T-helper 2 cell treated with Interferon-gamma antibody and Interleukin-4, amounts not matched to agents 100 ng/mL and 5 ng/mL, for 36 hours (primary cell): ENCODE results near the gene UQCC3. TPM values are rescaled to one million over a fixed set of nuclear protein-coding genes. Genes with fewer than 3 reads are reported as not detected.
"Not testable (repeated sequence)": the region's sequence is repeated elsewhere in the genome, so short reads cannot be mapped to it uniquely, and the experiment has no call there.

Source experiments
- intact Hi-C: fragments of 100-400 bp; cut with micrococcal nuclease; formaldehyde crosslinking; loops from one replicate; pipeline ENCODE4 v1.15.1; 2023
- total RNA-seq: library from RNA; stranded (reverse); gene quantifications from 2 replicates; pipeline ENCODE4 v1.2.3, GENCODE V29; 2022

Gene UQCC3, protein sequence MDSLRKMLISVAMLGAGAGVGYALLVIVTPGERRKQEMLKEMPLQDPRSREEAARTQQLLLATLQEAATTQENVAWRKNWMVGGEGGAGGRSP
- total RNA-seq: 8.7 and 9.2 TPM in 2 replicates

DNA sequence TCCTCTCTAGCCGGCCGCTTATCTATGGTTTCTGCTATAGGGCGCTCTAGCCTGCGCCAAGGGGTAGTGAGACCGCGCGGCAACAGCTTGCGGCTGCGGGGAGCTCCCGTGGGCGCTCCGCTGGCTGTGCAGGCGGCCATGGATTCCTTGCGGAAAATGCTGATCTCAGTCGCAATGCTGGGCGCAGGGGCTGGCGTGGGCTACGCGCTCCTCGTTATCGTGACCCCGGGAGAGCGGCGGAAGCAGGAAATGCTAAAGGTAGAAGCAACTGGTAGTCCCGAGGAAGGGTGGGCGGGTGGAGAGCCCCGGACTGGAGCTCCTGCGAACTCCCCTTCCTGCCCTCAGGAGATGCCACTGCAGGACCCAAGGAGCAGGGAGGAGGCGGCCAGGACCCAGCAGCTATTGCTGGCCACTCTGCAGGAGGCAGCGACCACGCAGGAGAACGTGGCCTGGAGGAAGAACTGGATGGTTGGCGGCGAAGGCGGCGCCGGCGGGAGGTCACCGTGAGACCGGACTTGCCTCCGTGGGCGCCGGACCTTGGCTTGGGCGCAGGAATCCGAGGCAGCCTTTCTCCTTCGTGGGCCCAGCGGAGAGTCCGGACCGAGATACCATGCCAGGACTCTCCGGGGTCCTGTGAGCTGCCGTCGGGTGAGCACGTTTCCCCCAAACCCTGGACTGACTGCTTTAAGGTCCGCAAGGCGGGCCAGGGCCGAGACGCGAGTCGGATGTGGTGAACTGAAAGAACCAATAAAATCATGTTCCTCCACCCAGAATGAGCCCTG lies at the start of gene UQCC3, which contains the start of gene LBHD1:
UQCC3 (plus strand) TSS at position 66 of the 782 bp plus-strand sequence; CDS start at position 139, 73 bp downstream.
LBHD1 (minus strand) TSS at position 660 of the 782 bp plus-strand sequence. CDS start 2,236 bp downstream, outside the sequence.
- intact Hi-C loops: loop anchor here (1.0 to 10.0 kb wide), 4 partner anchors 8 to 247 kb away; partner anchors contain the start of genes BSCL2, GNG3, INTS5 and UBXN1

DNA sequence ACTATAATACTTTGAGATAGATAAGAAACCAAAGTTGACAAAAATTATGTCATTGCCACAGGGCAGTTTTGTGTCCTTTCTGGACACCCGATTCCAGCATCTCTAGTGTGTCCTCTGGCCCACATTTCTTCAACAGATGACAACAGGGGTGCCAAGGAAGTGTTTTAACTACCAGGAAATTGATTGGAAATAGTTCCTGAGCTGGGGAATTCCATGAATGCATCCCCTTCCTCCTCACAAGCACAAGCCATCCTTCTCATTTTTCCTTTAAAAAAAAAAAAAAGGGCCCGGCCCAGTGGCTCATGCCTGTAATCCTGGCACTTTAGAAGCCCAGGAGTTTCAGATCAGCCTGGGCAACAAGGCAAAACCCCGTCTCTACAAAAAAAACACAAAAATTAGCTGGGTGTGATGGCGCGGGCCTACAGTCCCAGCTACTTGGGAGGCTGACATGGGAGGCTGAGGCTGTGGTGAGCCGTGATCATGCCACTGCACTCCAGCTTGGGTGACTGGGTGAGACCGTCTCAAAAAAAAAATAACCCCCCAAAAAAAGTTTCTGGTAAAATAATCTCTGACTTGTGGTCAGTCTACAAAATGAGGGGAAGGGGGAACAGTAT lies 48.9 kb upstream of the UQCC3 start:
- intact Hi-C loops: loop anchor here (1.0 to 2.0 kb wide), 3 partner anchors 23 to 42 kb away; partner anchors contain the start of genes C11orf98, CSKMT and GANAB

DNA sequence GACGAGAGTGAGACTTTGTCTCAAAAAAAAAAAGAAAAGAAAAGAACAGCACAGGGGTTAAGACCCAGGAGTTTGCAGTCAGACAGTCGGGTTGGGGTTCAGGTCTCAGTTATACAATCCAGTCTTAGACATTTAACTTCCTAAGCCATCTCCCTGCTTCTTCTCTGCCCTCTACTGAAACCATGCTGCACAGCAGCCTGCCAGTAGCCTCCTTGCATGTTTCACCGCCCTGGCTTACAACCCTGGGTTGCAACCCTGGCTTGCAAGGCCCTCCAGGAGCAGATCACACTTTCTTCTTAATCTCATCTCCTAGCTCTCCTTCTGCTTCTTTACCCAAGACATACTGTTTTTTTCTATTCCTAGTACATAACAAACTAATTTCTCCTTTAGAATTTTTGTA lies 43.8 kb upstream of the UQCC3 start:
- intact Hi-C loops: no loop called here

DNA sequence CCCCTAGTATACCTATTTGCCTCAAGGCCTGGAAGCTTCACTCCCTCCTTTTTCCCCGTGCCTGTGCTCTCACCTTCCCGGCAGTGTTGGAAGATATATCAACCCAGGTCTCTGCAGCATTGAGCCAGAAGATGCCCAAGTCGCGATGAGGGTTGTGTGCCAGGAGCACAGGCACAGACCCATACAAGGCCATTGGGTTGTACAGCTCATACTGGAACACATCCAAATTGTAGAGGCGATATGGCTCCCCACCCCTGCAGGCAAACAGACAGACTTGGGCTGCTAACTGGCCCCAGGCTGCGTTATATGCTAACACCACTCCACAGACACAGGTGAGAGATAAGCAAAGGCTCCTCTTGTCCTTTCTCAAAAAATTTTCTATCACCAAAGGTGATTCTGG lies 39.0 kb upstream of the UQCC3 start:
- intact Hi-C loops: no loop called here

DNA sequence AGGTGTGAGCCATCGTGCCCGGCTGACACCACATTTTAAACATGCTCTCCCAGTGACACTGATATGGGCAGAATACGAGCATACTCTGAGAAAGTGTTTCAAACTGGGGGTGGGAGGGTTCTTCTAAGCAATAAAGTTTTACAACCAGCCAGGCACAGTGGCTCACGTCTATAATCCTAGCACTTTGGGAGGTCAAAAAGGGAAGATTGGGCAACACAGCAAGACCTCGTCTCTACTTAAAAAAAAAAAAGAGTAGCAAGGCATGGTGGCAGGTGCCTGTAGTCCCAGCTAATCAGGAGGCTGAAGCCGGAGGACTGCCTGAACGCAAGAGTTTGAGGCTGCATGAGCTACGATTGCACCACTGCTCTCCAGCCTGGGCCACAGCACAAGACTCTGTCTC lies 27.3 kb upstream of the UQCC3 start:
- intact Hi-C loops: no loop called here

DNA sequence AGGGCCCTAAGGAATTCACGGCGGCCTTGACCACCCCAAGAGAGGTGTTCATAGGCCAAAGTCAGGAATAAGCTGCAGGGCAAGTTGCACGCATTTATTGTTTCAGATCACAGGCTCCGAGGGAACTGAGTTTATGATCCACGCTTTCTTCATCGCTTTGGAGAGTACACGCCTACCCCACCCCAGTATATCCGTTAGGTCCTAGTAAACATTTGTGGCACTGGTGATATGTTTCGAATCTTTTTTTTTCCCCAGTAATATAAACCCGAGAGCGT lies 25.9 kb upstream of the UQCC3 start:
- intact Hi-C loops: no loop called here

DNA sequence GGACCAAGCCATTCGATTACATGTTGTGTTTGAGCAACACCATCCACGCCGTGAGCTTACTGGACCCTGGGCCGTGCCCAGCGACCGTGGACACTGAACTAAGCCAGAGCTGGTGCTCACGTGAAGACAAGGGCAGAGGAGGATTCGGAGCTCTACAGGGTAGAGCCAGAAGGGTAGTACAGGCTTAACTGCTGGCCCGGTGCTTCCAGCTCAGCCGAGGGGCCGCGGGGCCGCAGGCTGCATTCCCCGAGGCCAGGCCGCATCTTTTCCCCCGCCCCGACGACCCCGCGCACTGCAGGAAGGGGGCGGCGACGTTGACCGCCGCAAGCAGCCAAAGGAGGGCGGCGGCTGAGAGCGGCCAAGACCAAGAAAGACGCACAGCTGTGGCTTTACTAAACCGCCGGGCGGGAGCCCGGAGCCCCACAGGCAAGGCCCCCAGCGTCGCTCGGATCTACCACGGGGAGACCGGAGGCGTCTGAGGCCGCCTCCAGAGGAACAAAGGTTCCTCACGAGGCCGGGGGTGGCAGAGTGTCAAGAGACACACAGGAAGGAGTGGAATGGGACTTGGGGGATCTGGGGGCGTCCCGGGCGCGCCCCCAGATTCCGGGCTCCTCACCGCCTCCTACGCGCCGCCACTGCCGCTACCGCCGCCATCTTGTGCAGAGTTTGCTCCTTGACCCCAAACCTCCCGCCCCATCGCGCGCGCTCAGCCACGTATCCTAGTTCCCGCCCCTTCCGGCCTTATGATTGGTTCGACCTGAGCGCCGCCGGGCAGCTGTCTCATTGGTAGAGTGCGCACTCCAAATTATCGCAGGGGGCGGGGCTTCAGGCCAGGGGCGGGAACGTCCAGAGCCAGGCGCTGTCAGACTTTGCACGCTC lies 25.3 kb upstream of the UQCC3 start, which contains the start of gene GANAB:
GANAB (minus strand) TSS at position 668 of the 879 bp plus-strand sequence; CDS start at position 654, 14 bp downstream.
- intact Hi-C loops: loop anchor here (1.0 to 2.0 kb wide), 4 partner anchors 19 to 83 kb away; partner anchors contain the start of genes C11orf98, CSKMT and TTC9C

DNA sequence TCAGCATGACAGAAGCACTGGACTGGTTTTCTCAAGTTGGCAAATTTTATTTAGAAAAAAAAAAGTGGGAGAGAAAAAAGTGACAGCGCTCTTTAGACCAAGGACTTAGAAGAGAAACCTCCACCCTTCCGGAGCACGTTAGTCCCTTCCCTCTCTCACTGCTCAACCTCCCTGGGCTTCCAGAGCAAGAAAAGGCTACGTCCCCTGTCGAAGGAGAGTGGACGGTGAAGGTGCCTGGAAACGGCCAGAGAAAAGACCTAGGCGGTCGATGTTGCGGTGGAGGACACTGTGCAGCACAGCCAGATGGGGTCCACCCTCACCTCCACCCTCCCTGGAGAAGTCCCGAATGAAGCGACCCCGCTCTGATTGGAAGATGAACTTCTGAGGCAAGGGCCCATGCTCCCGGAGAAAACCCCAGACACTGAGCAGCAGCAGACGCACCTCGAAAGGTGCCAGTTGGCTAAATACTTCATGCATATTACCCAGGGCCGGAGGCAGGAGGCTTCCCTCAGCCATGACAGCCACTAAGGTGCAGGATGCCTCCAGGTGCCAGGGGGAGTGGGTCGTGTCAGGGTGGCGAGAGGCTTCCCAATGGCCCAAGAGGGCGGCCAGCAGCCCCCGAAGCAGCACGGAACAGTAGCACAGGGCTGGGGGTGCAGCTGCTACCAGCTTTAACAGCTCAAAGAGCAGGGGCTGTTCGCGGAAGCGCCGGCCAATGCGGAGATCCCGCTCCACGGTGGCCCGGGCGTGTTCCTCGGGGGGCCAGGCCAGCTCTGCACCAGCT lies 24.5 kb upstream of the UQCC3 start:
- intact Hi-C loops: loop anchor here (1.0 to 2.0 kb wide), 4 partner anchors 18 to 82 kb away; partner anchors contain the start of genes C11orf98, CSKMT and TTC9C

DNA sequence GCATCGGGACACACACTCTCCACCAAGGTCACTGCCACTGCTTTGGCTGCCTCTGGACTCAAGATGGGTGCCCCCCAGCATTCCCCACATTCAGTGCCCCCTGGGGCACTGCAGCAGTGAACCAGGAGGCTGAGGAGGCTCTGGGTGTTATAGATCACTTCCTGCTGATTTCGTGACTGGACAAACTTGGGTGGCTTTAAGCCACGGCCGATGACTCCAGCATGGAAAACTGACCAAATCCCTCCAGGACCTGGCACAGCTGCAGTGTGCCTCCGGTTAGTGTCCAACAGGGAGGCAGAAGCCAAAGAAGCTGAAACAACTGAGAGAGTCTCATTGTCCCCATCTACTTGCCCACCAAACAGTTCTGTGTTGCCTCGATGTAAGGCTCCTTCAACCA lies 23.9 kb upstream of the UQCC3 start:
- intact Hi-C loops: loop anchor here (2.0 kb wide), 2 partner anchors 61 to 81 kb away; partner anchors contain the start of gene TTC9C

DNA sequence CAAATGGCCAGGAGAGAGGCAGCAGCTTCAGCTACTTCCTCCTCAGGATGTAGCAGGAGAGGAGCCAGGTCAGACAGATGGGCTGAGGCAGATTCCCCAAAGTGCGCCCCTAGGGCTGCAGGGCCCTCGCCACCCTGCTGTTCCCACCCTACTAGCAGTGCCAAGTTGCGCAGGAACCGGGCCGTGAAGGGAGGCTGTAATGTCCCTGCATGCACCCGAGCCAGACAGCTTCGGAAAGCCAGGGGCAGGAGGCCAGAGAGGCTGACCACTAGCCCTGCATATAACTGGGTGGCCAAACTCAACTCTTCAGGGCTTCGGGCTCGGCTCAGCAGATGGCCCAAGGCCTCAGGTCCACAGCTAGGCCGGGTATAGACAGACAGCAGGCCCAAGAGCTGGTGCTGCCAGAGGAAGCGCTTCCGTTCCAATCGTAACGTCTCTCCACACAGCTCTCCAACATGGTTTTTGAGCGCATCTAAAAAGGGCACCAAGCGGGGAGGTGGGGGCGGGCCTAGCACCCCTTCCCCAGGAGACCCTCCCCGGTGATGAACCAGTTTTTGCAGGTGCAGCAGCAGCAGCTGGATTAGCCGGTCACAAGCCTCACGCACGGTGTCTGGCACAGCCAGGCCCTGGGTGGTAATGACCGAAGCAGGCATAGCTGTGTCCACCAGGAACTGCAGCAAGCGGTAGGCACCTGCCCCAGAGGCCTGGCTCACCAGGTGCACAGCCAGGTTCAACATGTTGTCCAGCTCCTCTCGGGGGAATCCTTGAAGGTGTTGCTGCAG lies 23.1 kb upstream of the UQCC3 start:
- intact Hi-C loops: no loop called here

DNA sequence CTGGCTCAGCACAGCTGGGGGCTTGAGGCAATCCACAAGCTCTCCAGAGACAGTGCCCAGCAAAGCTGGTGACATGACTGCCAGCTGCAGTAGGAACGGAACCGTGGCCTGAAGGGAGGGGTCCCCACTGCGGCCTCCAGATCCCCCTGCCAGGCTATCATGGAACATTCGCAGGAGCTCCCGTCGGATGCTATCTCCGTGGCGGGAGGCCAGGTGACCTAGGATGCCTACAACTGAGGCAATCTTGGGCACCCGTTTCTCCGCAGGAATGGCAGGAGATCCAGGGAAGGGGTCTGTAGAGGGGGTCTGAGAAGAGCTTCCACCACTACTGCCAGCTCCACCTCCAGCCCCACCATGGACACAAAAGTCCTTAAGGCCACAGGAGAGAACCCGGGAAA lies 22.5 kb upstream of the UQCC3 start:
- intact Hi-C loops: no loop called here

DNA sequence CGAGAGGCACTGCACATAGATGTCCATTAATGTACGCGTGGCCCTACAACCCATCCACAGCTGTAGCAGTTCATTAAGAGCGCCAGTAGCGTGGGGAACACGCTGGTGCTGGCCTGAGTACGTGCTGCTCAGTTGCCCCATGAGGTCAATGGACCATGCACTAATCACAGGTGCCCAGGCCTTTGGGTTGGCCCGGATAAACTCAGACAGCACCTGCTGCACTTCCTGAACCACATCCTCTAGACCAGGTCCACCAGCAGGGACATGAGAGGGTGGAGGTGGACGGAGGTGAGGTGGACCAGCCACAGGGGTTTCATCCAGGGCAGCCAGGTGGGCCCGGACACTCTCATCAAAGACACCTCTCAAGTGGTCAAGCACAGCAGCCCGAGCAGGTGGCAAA lies 22.0 kb upstream of the UQCC3 start:
- intact Hi-C loops: no loop called here

DNA sequence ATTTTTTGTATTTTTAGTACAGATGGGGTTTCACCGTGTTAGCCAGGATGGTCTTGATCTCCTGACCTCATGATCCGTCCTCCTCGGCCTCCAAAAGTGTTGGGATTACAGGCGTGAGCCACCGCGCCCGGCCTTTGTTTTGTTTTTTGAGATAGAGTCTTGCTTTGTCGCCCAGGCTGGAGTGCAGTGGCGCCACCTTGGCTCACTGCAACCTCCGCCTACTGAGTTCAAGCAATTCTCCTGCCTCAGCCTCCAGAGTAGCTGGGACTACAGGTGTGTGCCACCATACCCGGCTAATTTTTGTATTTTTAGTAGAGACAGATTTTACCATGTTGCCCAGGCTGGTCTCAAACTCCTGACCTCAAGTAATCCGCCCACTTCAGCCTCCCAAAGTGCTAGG lies 21.2 kb upstream of the UQCC3 start:
- intact Hi-C loops: not testable (repeated sequence)

DNA sequence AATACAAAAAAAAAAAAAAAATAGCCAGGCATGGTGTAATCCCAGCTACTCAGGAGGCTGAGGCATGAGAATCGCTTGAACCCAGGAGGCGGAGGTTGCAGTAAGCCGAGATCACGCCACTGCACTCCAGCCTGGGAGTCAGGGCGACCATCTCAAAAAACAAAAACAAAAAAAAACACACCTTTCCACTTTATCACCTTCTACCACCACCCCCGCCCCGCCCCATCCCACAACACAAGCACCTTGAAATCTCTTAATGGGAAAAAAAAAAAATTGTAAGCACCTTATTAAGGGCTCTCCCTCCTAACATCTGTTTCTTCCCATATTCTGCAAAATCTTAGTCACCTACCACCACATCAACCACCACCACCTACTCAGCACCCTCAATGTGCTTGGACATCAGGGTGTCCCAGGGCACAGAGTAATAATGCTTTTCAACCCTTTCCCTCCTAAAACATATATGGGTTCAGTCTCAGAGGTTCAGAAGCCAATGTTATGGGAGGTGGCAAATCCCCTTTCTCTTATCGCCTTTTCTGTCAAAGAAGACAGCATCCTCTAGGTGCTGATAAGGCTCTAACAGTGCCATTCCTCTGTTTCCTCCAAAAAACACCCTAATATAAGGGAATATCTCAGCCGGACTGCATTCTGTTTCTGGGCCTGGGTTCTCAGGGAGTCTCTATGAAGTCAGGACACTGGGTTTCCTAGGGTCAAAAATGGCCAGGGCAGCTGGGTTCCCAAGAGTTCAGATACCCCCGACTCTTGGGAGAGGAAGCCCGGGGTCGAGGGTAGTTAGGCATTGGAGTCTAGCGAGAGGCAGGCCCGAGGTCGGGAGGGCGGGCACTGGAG lies 19.1 kb upstream of the UQCC3 start:
- intact Hi-C loops: loop anchor here (2.0 kb wide), 4 partner anchors 18 to 52 kb away; partner anchors contain the start of genes EML3, MTA2, ROM1 and UBXN1

DNA sequence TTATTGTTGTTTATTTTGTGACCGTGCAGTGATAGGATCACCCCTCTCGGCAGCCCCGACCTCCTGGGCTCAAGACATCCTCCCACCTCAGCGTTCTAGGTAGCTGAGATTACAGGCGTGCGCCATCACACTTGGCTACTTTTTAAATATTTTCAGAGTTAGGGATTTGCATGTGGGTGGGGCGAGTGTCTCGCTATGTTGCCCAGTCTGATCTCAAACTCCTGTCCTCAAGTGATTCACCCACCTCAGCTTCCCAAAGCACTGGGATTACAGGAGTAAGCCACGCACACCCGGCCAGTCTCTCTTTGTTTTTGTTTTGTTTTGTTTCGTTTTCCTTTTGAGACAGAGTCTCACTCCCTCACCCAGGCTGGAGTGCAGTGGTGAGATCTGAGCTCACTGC lies 17.2 kb upstream of the UQCC3 start:
- intact Hi-C loops: no loop called here

DNA sequence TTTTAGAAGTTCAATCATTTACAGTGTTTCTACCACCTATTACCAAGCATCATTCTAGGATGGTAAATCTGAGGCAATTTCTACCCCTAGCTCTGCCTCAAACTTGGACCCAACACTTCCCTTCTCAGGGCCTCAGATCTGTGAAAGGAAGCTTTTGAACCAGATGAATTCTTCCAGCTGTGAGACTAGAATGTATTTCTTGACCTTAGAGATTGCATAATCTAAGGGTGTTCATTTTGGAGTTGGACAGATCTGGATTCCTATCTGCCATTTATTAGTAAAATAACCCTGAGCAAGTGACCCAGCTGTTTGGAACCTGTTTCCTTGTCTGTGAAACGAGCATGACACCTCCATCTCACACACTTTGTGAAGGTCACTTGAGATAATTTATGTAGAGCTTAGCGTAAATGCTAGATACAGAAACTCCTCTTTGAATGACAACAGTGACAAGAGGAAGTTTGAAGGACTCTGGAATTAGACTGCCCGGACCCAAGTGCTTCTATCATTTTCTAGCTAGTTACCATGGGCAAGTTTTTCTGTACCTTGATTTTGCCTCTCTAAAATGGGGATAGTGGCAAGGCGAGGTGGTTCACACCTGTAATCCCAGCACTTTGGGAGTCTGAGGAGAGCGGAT lies 14.6 kb upstream of the UQCC3 start:
- intact Hi-C loops: no loop called here

DNA sequence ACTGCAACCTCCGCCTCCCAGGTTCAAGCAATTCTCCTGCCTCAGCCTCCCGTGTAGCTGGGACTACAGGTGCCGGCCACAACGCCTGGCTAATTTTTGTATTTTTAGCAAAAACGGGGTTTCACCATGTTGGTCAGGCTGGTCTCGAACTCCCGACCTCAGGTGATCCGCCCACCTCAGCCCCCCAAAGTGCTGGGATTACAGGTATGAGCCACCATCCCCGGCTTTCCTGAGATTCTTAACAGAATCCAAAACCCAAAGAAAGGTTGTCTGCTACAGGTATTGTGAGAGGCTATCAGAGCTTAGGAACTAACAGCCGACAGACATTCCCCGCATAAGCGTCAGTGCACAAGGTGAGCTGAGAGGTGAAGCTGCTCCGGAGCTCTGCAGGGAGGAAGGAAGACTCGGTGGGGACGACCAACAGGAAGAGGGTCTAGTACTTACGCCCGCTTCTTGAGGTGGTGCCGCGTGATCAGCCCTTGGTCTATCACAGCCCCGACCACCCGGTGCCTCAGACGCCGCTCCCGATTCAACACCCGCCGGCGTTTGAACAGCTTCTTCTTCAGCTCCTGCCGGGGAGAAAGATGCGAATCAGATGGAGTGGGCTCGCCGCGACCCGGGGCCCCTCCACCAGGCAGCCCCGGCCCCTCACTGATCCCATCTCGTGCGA lies 6.9 kb upstream of the UQCC3 start:
- intact Hi-C loops: loop anchor here (1.0 to 2.0 kb wide), 7 partner anchors 14 to 74 kb away; partner anchors contain the start of genes EML3, GANAB, HNRNPUL2 and MTA2
